Activated CD8-positive, alpha-beta T cell treated with anti-CD3 and anti-CD28 coated beads, Interleukin-2, amount 10 ng/mL, durations not matched to agents 7 days and 5 days (primary cell): ENCODE data around the gene NREP. TPM values are rescaled to one million over a fixed set of nuclear protein-coding genes. Genes with fewer than 3 reads are reported as not detected.

ENCODE experiments used
- ATAC-seq: fragments of 150-1000 bp; cut with Tn5 transposase; one replicate; pipeline ENCODE4 v1.10.0; 2021; ENCODE audit warnings: moderate library complexity
- CTCF ChIA-PET: fragments of 350-600 bp; sonication (Branson Sonifier 250); formaldehyde crosslinking; loops from one replicate; lab custom pipeline; 2021; ENCODE audit warnings: antibody characterized with exemption; lab: Charles Lee
- POLR2A ChIA-PET: fragments of 350-600 bp; sonication (Branson Sonifier 250); formaldehyde crosslinking; loops from one replicate; lab custom pipeline; 2021; ENCODE audit warnings: antibody characterized with exemption; lab: Charles Lee
- DNase-seq: peaks from one replicate; pipeline ENCODE4 v3.0.0-alpha.2; 2020
- H3K27ac Mint-ChIP-seq: one replicate; pipeline ENCODE4 v1.8.0; 2021; ENCODE audit warnings: mild to moderate bottlenecking, mixed read lengths
- H3K27me3 Mint-ChIP-seq: one replicate; pipeline ENCODE4 v1.8.0; 2021; ENCODE audit warnings: low read depth, mixed read lengths
- H3K36me3 Mint-ChIP-seq: one replicate; pipeline ENCODE4 v1.8.0; 2021; ENCODE audit warnings: low read depth, mixed read lengths
- H3K4me1 Mint-ChIP-seq: one replicate; pipeline ENCODE4 v1.8.0; 2021; ENCODE audit warnings: low read depth, mixed read lengths
- H3K4me3 Mint-ChIP-seq: one replicate; pipeline ENCODE4 v1.8.0; 2021; ENCODE audit warnings: mild to moderate bottlenecking, mixed read lengths
- H3K9me3 Mint-ChIP-seq: one replicate; pipeline ENCODE4 v1.8.0; 2022; ENCODE audit warnings: mixed read lengths; ENCODE audit not compliant: insufficient read depth
- total RNA-seq, 2 experiments: library from RNA; stranded (reverse); gene quantifications; one replicate each; pipeline ENCODE4 v1.2.3, GENCODE V29; 2021

The NREP gene
- total RNA-seq, 2 experiments from 2014 or later, result 18.6 to 19.7 TPM

DNA sequence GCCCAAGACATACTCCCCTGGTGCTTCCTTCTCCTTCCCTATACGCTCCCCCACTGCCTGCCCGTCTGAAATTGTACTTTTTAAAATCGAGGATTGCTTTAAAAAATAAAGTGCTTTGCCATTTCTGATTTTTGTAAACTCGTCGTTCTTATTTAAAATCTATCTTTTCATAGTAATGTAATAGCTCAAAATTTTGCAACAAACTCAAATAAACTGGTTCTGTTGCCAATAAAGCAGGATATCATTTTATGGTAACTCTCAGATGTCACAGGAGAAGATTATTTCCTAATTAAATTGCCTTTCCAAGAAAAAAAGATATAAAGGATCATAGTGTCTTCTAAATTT lies 1.3 kb upstream of the NREP start:
- H3K9me3 Mint-ChIP-seq, result no peaks in the 10 kb centered on the region
- ATAC-seq (no peak), DNase-seq (no peak)
- peak overlapping the region; percentile 89 for H3K27ac Mint-ChIP-seq
- H3K4me3 Mint-ChIP-seq, result peak overlapping the region; percentile 70
- POLR2A ChIA-PET, result interaction anchor here (0.7 to 1.6 kb wide), 4 partner anchors 14 to 228 kb away, joined by 3 to 4 read pairs (median 4); no protein-coding TSS in a partner anchor
- peaks cover 10% of the 10 kb centered on the region for H3K27me3 Mint-ChIP-seq
- H3K4me1 Mint-ChIP-seq, result peaks cover 26% of the 10 kb centered on the region
- CTCF ChIA-PET, result interaction anchor here (1.2 to 2.0 kb wide), 4 partner anchors 55 to 402 kb away, joined by 3 to 11 read pairs (median 4); no protein-coding TSS in a partner anchor
- peaks cover 7% of the 10 kb centered on the region for H3K36me3 Mint-ChIP-seq

DNA sequence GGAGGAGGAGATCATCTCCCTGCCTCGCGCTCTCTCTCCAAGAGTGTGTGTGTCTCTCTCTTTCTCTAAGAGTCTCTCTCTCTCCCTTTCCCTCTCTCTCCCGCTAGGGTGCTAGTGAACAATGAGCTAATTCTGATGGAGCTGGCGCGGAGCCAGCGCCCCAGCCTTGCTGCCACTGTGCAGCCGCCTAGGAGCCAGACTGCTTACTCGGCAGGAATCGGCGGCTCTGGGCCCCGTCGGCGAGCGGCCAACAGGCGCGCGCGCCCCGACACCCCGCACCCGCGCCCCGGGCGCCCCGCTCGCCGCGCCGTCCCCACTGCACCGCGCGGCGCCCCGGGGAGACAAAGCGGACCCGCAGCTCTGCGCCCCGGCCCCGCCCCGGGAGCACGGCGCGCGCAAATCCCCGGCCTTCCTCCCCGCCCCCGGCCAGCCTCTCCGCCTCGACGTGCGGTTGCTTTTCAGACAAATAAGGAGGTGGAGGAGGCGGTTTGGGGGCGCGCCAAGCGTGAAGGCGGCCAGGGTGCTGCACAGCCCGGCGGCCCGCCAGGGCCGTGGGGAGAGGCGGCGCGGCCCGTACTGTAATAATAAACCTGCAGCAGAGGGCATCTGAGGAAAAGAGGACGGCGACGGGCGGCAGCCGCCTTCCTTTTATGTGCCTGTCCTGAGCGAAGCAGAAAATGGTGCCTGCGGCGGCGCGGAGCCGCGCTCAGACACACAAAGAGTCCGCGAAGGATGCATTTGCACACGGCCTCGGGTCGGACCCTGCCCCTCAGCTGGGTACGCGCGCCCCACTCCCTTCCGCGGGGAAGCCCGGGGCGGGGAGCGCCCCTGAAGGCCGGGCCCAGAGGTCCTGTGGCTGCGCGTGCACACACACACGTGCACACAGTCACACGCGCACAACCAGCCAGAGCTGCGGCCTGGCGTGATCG lies 625 bp upstream of the NREP start:
- CTCF ChIA-PET, result interaction anchor here (0.6 to 2.0 kb wide), 13 partner anchors 16 to 1156 kb away, joined by 3 to 11 read pairs (median 3); no protein-coding TSS in a partner anchor
- peak overlapping the region; percentile 89 for H3K27ac Mint-ChIP-seq

DNA sequence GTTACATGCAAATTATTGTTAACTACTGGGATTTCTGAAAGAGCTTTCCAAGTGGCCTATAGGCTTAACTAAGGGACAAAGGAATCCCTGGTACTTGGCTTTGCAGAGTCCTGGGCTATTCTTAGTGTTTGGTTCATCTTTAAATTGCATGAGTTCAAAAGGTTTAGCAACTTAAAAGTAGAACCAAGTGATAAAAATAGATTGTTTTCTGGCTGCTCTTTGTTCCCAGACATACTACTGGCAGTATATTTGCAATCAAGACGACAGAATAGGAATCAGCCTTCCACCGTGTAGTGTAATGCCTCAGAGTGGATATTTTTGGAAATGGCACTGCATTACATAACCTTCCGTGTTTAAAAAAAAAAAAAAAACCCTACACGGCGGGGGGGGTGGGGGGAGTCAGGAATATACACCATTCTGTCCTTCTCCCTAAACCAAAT lies 1.0 kb downstream of the NREP start:
- H3K27ac Mint-ChIP-seq, result no peak overlapping the region
- no peaks in the 10 kb centered on the region for H3K27me3 Mint-ChIP-seq
- DNase-seq (no peak), ATAC-seq (no peak)
- CTCF ChIA-PET, result interaction anchor here (1.1 kb wide), 1 partner anchor 13 kb away, joined by 3 read pairs; no protein-coding TSS in a partner anchor
- peaks cover 26% of the 10 kb centered on the region for H3K4me1 Mint-ChIP-seq
- H3K36me3 Mint-ChIP-seq, result peaks cover 10% of the 10 kb centered on the region
- POLR2A ChIA-PET, result no interaction called here
- peak overlapping the region; percentile 84 for H3K4me3 Mint-ChIP-seq
- no peaks in the 10 kb centered on the region for H3K9me3 Mint-ChIP-seq

More for the DNA sequence above, 625 bp upstream of the NREP start:
- H3K4me1 Mint-ChIP-seq, result peaks cover 26% of the 10 kb centered on the region
- POLR2A ChIA-PET, result interaction anchor here (0.7 to 1.6 kb wide), 9 partner anchors 14 to 250 kb away, joined by 3 to 18 read pairs (median 4); no protein-coding TSS in a partner anchor
- H3K4me3 Mint-ChIP-seq, result peak overlapping the region; percentile 84
- peaks cover 10% of the 10 kb centered on the region for H3K36me3 Mint-ChIP-seq
- peaks cover 5% of the 10 kb centered on the region for H3K27me3 Mint-ChIP-seq
- H3K9me3 Mint-ChIP-seq, result no peaks in the 10 kb centered on the region
- DNase-seq (peak; percentile 91), ATAC-seq (peak; percentile 91)

GRCh38 chr5:111755345-111755941 lies 1.6 kb downstream of the NREP start:
- peaks cover 26% of the 10 kb centered on the region for H3K4me1 Mint-ChIP-seq
- H3K36me3 Mint-ChIP-seq, result peaks cover 10% of the 10 kb centered on the region
- H3K27ac Mint-ChIP-seq, result no peak overlapping the region
- CTCF ChIA-PET, result interaction anchor here (1.1 kb wide), 2 partner anchors 13 to 60 kb away, joined by 3 read pairs; no protein-coding TSS in a partner anchor
- H3K9me3 Mint-ChIP-seq, result no peaks in the 10 kb centered on the region
- POLR2A ChIA-PET, result interaction anchor here (1.3 kb wide), 1 partner anchor 14 kb away, joined by 3 read pairs; no protein-coding TSS in a partner anchor
- ATAC-seq (no peak), DNase-seq (no peak)
- H3K27me3 Mint-ChIP-seq, result no peaks in the 10 kb centered on the region
- peak overlapping the region; percentile 39 for H3K4me3 Mint-ChIP-seq

DNA sequence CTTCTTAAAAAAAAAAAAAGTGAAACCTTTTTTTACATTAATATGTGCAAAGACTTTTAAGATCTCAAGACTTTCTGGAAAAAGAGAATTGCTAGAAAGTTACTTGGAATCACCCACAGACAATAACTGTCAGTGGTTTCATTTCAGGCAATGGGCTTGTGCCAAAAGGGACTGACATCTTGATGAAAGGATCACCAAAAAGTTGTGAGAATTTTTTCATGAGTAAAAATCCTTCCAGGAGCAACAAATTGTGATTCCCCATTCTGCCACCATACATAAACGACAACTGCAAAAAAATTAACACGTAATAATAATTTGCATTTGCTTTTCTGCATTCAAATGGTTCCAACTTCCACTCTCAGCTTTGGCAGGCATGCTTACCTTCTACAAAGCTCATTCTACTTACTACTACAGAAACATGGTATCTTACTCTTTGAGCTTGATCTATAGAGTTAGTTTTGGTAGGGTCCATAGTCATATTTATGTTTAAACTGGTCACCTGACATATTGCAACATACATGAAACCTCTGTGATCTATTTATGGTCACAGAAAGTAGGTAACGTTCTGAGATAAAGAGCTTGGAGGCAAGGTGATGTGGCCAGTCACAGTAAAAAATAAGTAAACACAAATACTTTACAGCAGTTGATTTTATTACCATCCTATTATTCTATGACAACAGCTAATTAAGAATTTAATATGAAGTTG lies 3.0 kb downstream of the NREP start:
- POLR2A ChIA-PET, result interaction anchor here (0.7 to 1.3 kb wide), 2 partner anchors 11 to 13 kb away, joined by 3 read pairs; no protein-coding TSS in a partner anchor
- H3K36me3 Mint-ChIP-seq, result peaks cover 13% of the 10 kb centered on the region
- no peak overlapping the region for H3K4me3 Mint-ChIP-seq
- DNase-seq (no peak), ATAC-seq (no peak)
- no peaks in the 10 kb centered on the region for H3K27me3 Mint-ChIP-seq
- H3K4me1 Mint-ChIP-seq, result peaks cover 26% of the 10 kb centered on the region
- no peak overlapping the region for H3K27ac Mint-ChIP-seq
- no peaks in the 10 kb centered on the region for H3K9me3 Mint-ChIP-seq
- CTCF ChIA-PET, result interaction anchor here (0.7 to 1.1 kb wide), 4 partner anchors 8 to 65 kb away, joined by 3 to 5 read pairs (median 4); no protein-coding TSS in a partner anchor

GRCh38 chr5:111752426-111752965 lies 4.5 kb downstream of the NREP start:
- ChIA-PET POLR2A (no interaction called here), CTCF (no interaction called here)
- Mint-ChIP-seq H3K4me3 (no peak overlapping the region), H3K27ac (no peak overlapping the region), H3K36me3 (peaks cover 13% of the 10 kb centered on the region), H3K4me1 (peaks cover 20% of the 10 kb centered on the region), H3K9me3 (no peaks in the 10 kb centered on the region), H3K27me3 (no peaks in the 10 kb centered on the region)
- ATAC-seq, result no peak
- no peak for DNase-seq

DNA sequence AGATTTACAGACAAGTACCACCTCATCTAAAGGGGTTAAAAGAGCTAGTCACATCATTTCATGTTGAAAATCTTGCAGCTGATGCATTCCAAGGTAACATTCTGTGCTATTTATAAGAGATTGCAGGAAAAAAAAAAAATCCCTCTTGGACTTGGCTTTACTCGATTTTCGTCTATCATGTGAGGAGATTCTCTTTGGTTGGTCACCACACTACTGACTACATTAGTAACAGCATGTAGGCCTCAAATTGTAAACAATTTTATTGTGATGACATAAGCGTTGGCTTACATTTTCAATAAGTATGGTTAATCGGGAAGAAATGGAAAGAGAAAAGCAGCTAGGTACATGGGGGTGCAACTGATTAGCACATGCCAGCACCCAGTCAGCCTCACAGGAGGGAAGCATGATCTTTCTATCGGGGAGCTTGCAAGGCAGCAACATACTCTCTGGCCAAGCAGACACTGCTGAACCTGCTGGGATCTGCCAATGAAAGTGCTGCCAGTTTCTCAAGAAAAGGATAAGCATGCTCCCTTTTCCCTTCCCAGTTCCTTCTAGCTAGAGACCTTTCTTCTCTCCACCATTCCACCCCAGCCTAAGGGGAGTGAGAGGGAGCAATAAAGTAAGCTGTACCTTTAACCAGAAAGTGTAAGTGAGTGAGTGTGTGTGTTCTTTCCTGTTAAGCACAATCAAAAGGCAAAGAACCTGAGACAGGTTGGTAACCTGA lies 7.5 kb downstream of the NREP start:
- no peaks in the 10 kb centered on the region for H3K27me3 Mint-ChIP-seq
- no peaks in the 10 kb centered on the region for H3K9me3 Mint-ChIP-seq
- H3K36me3 Mint-ChIP-seq, result peaks cover 8% of the 10 kb centered on the region
- ATAC-seq, result no peak
- no peak overlapping the region for H3K27ac Mint-ChIP-seq
- POLR2A ChIA-PET, result no interaction called here
- no peak overlapping the region for H3K4me3 Mint-ChIP-seq
- no peak for DNase-seq
- peaks cover 2% of the 10 kb centered on the region for H3K4me1 Mint-ChIP-seq
- CTCF ChIA-PET, result interaction anchor here (1.3 kb wide), 1 partner anchor 14 kb away, joined by 3 read pairs; no protein-coding TSS in a partner anchor

DNA sequence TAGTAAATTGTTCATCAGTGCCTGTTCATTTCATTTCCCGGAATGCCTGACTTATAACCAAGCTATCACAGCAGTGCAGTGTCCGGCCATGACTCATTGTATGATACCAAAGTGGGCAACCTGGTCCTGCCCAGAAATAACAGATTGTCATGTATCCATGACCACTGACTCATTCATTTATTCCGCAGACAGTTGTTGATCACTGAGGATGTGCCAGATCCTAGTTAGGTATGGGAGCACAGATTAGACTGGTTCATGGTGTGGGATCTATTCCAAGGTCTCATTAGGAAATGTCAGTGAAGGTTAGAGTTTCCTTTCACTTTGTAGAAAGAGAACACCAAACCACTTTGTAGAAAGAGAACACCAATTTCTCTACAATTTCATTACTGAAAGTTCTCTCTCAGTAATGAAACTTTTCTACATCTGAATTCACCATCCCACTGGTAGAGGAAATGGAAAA lies 8.7 kb downstream of the NREP start:
- POLR2A ChIA-PET, result no interaction called here

DNA sequence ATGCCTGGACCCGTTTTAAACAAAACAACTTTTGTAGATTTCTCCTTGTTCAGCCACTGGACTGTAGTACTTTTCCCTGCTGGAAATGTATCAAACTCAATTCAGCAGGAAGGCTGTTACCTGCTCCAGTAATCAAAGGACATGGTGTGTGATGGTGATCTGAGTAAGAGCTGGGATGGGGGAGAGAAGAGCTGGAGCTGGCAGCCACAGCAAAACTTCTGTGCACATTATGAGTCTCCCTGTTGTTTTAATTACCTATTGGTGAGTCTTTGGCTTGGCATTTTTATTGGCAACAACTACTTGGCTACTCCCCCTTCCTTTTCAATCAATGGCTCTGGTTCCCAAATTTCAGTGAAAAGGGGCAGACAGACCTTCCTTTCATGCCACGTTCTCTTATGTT lies 9.7 kb downstream of the NREP start:
- H3K36me3 Mint-ChIP-seq, result peaks cover 2% of the 10 kb centered on the region
- no peak overlapping the region for H3K27ac Mint-ChIP-seq
- H3K9me3 Mint-ChIP-seq, result no peaks in the 10 kb centered on the region
- H3K4me3 Mint-ChIP-seq, result no peak overlapping the region
- DNase-seq, result no peak
- CTCF ChIA-PET, result no interaction called here
- ATAC-seq, result no peak
- POLR2A ChIA-PET, result no interaction called here
- peaks cover 6% of the 10 kb centered on the region for H3K4me1 Mint-ChIP-seq
- H3K27me3 Mint-ChIP-seq, result peaks cover 3% of the 10 kb centered on the region

More for the DNA sequence above, 8.7 kb downstream of the NREP start:
- Mint-ChIP-seq H3K4me1 (no peaks in the 10 kb centered on the region), H3K9me3 (no peaks in the 10 kb centered on the region), H3K4me3 (no peak overlapping the region), H3K27ac (no peak overlapping the region), H3K36me3 (peaks cover 5% of the 10 kb centered on the region), H3K27me3 (peaks cover 3% of the 10 kb centered on the region)
- ATAC-seq, result no peak
- CTCF ChIA-PET, result no interaction called here
- no peak for DNase-seq

- H3K27ac Mint-ChIP-seq, result no peak overlapping the region
- H3K36me3 Mint-ChIP-seq, result peaks cover 2% of the 10 kb centered on the region
- no peak for DNase-seq
- no peak overlapping the region for H3K4me3 Mint-ChIP-seq
- ChIA-PET CTCF (no interaction called here), POLR2A (no interaction called here)
- peaks cover 3% of the 10 kb centered on the region for H3K27me3 Mint-ChIP-seq
- peaks cover 11% of the 10 kb centered on the region for H3K4me1 Mint-ChIP-seq
- ATAC-seq, result no peak
- H3K9me3 Mint-ChIP-seq, result no peaks in the 10 kb centered on the region
Measured at GRCh38 chr5:111746791-111747190, 10.2 kb downstream of the NREP start.
